HG03378 (cell line): ENCODE data around the gene SRGAP1.
"Not testable (repeated sequence)": the region's sequence is repeated elsewhere in the genome, so short reads cannot be mapped to it uniquely, and the experiment has no call there.

Experiments used
- ATAC-seq: cut with Tn5 transposase; IDR thresholded peaks from one replicate; pipeline ENCODE4 v1.9.1; 2021; ENCODE audit warnings: mild to moderate bottlenecking, moderate library complexity; ENCODE audit not compliant: unreplicated experiment

SRGAP1 gene

DNA sequence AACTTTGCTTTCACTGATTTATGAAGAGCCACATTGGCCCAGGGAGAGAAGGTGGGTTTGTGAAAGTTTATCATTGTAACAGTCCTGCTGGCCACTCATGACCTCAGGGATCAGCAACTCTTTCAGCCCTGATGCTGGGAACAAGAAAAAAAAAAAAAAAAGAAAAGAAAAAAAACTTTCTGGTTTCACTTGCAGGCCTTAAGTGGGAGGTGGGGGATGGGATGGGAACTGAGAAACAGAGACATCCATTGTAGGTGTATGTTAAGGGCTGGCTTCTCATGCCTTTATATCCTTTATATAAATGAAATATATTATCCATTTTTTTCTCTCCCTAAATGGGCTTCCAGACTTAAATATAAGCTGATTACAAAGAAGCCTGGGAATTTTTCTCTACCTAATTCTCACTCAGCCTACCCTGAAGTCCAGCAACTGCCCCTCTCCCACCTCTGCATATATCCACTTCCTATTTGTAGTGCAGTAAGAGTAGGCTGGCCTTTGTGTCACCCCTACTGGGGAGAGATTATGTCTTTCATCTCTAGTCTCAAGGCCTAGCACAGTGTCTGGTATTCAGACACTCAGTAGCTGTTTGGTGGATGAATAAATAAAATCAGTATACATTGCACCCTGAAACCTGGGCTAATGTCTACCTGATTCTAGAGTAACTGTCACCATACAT, 190.5 kb downstream of the SRGAP1 start:
- ATAC-seq: no peak

DNA sequence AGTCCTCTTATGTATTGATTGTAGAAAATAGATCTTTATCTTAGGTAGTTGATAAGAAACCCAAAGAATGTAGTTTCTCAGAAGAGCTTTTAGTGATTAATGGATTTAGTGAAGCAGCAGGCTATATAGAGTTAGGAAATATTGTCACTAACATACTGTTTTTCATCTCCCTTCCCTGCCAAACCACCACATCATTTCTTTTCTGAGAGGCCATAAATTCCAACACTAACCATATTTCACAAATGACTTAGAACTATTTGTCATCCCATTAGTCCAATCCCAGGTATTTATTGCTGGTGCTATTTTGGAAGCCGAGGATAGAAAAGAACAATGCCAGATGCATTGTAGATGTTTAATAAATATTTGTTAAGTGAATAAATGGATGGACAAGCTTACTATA, 191.9 kb downstream of the SRGAP1 start:
- no peak for ATAC-seq

DNA sequence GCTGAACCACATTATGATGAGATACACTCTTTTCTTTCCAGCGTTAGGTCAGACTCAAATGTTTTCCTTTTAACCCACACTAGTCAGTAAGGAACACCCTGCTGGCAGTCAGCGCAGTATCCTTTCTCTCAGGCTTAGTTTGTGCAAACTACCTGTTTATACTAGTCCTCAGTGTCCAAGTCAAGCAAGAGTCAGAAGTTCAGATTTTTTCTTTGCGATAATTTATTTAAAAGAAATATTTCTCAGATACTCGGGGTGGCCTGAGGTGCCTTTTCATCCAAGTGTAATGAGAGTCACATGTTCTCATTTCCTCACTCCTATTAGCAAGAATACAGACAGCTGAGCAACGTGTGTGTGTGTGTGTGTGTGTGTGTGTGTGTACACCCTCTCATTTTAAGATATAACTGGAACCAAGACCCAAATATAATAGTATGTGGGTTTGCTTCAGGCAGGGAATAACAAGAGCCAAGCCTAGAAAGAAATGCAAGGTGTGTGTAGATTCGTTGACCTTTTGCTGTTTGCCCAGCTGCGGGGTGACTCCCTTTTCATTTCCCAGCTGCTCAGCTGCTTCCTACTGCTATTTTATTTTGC, 194.9 kb downstream of the SRGAP1 start:
- ATAC-seq: no peak

DNA sequence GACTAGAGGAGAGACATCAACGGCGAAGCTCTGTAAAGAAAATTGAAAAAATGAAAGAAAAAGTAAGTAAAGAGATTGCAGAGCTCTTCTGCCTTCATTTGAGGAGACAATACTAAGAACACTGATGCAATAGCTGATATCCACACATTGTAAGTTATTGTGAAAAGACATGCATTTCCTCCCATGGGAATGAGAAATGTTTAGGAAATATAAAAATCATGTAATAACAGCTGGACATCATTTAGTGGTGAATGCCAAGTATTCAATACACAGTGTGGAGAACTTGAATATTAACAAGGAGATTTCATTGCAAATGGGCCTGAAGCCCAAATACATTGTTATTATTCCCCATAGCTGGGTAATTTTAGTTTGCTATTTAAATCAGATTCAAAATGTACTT, 198.4 kb downstream of the SRGAP1 start:
- ATAC-seq: no peak

DNA sequence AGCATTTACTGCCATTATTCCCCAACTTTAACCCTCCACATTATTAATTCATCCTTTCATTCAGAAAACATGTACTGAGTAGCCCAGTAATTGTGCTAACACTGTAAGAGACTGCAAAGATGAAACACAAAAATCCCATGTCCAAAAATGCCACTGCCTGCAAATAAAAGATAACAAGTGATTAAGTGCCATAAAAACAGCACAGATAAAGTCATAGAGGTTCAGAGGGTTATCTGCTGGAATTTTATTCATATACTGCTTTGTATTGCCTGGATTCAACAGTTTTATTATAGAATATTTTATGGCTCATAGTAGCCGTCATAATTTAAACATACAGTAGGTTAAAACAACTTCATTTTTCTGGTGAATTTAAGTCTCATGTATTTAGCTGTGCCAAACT, 199.7 kb downstream of the SRGAP1 start:
- ATAC-seq: no peak

DNA sequence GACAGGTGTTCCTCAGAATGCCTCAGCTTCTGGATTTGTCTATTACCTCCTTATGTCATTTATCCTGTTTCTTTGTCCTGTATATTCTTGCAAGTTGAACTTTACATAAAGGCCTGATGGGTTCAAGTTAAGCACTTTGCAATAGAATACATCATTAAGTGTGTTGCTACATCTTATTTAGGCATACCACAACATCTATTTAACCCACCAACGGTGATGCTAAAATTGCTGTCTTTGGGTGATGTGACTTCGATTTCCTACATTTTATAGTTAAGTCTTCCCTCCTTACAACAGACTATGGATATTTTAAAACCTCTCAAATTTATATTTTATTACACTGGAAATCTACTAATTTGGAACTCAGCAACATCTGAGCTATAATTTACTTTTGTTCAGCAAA, 206.6 kb downstream of the SRGAP1 start:
- no peak for ATAC-seq

DNA sequence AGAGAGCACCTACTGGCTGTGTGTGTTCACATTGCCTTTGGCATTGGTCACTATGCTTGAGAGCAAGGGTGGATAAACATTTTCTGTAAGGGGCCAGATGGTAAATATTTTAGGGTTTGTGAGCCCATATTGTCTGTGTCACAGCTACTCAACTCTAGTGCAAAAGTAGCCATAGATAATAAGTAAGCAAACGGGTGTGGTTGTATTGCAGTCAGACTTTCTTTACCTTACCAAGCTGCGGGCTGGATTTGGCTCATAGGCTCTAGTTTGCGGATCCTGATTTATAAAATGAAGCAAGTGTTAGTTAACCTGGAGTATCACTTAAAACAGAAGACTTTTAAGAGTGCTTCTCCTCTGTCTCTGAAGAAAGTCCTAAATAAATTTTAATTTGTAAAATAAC, 208.6 kb downstream of the SRGAP1 start:
- no peak for ATAC-seq

DNA sequence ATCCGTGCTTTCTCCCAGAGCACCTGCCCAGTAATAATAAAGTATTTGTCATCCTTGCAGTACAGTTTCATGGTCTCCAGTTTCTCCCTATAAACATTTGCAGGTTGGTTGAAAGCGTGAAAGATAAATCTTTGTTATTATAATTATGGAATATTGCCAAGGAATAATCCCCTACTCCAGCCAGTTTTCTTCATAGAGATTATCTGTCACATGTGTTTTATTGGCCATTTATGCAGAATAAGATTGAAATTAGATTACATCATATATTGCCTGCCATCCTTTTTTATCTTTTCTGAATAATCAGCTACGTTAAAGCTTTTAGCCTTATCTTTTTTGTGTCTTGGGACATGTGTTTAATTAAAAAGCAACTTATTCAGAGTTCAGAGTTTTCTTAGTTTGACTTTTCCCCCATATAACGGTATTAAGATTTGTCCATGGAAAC, 209.6 kb downstream of the SRGAP1 start:
- ATAC-seq: no peak

DNA sequence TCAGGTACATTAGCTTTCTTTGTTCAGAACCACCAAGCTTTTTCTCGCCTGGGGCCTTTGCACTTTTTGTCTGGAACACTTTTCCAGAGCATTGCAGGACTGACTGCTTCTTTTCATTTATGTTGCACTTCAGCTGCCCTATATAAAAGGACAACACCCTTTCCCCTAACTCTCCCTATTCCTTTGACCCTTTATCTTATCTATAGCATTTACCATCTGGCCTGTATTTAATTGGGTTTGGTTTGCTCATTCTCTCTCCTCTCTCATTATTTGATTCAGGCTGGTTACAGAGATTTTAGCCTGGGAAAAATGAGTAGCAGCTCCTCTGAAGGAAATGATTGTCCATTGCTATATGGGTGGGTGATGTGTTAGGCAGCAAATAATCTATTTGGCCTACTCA, 212.2 kb downstream of the SRGAP1 start:
- ATAC-seq: no peak

DNA sequence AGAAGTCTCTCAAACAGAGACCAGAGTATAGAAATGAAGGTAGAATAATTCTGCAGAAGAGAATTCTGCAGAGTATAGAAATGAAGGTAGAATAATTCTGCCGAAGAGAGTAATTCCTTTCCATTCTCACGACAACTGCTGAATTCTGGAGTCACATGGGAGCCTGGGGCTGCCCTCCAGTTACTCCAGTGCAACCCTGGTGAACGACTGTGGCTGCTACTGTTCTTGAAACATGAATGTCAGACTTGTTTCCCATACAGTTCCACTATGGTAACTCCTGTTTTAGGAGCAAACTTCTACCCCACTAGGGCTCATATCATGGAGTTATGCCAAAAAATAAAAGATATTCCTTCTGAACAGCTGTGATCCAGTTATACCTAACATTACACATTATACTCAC, 213.2 kb downstream of the SRGAP1 start:
- no peak for ATAC-seq

DNA sequence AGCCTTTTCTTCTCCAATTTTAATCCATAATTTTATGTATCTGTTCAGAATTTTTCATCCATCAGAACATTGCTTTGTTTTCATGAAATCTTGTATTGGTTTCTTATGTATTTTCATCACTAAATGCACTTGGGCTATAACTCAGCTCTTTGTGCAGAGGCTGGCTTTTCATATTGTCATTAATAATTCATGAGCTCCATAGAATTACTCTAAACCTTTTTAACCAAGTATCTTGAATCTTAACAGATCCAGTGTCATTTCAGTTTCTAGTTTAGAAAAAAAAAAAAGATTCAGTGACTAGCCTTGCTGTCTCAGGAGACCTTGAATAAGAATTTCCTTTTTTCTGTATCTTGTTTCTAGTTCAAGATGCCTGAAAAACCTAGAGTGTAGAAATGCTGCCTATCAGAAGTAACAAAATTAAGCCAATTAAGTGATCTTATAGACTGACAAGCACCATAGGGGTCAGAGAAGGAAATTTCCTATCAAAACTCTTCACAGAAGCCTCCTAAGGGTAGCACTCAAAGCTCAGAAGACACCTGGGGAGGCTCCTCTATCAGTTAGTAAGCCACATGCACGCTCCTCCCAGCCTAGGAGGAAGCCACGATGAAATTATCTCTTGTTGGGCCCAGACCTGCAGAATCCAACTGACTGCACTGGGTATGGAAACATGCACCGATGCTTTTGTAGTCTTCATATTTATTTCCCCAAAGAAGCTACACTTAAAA, 214.2 kb downstream of the SRGAP1 start:
- ATAC-seq: no peak

DNA sequence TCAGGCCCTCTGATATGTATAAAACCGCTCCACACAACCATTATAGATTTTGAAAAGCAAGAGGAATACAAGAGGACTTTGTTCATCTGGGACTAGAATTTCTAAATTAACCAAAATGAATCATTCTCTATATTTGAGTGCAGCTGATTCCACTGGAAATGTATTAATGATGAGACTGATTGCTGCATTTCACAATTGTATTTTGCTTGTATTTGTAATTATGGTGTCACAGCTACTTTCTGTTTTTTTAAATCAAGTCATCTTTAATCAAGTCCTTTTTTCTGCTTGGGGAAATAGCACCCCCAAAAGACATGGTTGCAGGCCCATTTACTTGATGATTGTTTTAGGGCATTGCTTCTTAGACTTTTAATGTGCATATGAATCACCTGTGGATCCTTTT, 215.2 kb downstream of the SRGAP1 start:
- no peak for ATAC-seq

DNA sequence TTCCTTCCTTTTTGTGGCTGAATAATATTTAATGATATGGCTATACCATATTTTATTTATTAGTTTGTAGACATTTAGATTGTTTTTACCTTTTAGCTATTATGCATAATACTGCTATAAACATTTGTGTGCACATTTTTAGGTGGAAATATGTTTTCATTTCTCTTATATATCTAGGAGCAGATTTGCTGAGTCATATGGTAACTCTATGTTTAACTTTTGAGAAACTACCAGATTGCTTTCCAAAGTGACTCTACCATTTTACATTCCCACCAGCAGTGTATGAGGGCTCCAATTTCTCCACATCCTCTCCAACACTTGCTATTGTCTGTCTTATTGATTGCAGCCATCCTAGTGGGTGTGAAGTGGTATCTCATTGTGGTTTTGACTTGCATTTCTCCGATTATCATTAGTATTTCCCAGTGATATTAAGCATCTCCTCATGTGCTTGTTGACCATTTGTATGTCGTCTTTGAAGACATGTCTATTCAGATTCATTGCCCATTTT, 217.4 kb downstream of the SRGAP1 start:
- ATAC-seq: no peak

DNA sequence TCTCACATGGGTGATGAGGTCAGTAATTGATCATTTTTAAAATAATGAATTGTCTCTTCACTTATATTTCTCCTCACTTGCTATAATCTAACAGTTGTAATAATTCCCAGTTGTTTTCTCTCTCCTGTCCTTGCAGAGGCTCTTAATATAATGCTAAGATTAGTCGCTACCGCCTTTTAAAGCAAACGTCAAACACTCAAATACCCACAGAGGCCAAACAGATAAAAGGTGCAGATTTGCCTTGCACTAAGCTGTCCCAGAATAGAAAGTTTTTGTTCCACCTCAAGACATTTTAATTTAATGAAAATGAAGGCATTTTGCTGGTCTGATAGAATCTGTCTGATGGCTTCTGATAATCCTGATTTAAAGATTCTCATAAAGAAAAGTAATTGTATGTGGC, 218.6 kb downstream of the SRGAP1 start:
- no peak for ATAC-seq

DNA sequence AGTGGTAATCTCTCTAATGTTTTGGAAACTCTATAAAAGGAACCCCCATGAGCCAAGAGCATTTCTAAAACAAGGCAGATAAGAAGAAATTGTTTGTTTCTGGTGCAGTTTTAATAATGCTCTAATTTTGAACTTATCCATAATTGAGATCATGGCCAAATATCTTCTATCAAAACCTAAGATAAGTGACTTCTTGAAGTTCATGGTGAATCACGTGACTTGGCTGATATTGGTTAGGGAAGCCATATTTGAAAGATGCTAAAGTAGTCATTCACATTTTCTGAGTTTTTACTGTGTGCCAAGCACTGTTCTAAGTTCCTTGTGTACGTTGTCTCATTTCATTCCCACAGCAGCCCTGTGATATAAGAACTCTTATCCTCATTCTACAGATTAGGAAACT, 219.7 kb downstream of the SRGAP1 start:
- no peak for ATAC-seq

DNA sequence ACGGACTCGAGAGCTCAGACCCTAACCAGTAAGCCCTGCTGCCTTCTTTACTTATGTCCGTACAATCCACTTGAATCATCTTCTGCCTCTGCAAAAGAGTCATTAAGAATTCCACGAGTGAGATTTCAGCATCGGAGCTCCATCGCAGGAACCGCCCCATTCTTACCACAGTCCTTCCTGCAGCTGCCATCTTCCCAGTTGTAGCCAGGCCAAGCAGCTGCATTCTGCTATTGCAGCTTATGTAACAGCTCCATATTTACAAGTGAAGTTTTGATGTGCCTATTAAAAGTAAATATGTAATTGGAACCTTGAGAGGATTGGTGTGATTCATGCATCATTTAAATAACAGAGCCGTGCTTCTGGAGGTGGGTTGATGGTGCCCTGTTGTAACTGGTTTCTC, 220.2 kb downstream of the SRGAP1 start:
- no peak for ATAC-seq

DNA sequence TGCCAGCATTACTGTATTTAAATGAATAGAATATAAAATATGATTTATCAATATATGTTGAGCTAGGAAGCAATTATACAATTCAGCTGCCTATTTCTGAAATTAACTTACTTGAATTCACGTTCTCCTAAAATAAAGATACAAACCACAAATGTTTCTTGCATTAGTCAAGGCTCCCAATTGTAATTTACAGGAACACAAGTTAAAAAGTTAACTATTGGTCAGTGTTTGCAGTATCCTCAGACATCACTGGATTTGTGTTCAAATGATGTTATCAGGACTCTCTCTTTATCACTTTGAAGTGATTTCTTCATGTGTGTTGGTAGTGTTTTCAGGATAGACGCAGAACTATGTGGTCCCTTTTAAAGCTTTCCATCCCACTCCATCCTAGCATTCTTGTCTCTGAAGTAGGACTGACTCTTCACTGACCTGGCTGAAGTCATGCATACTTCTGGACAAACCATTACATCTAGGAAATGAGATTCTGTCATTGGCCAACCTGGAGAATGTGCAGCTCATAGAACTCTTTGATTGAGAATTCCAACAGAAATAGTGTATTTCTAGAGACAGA, 221.5 kb downstream of the SRGAP1 start:
- ATAC-seq: no peak

DNA sequence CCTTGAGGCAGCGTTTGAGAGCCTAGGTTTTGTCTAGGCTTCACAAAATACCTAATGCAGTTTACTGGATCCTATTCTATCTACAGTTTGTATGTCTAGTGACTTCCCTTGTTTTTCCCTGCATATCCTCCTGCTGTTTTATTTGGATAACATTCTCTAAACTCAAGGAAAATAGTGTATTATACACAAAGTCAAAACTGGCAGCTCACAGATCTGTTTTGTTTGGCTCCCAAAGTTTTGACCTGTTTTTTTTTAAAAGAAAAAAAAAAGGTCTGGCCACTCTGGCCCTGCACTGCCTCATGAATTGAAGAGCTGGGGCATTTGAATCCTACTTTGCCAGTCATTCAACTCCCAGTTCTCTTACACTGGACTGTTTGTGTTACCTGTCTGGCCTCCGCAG, 222.3 kb downstream of the SRGAP1 start:
- ATAC-seq: no peak

DNA sequence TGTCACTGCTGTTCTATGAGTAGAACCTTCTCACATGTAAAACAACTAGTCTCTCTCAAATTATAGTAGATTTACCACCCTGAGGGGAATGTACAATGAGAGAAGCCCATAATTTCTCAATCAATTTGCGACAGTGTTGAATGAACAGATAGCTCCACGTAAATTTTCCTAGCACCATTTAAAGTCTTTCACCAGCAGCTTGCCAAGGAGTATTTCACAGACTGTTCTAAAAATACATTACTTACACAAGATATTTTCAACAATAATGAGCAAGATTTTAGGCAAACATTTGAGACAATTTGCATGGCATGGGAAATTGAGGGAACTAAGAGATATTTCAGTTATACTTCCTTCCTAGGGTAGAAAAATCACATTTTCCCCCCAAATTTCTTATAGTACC, 226.0 kb downstream of the SRGAP1 start:
- ATAC-seq: no peak

DNA sequence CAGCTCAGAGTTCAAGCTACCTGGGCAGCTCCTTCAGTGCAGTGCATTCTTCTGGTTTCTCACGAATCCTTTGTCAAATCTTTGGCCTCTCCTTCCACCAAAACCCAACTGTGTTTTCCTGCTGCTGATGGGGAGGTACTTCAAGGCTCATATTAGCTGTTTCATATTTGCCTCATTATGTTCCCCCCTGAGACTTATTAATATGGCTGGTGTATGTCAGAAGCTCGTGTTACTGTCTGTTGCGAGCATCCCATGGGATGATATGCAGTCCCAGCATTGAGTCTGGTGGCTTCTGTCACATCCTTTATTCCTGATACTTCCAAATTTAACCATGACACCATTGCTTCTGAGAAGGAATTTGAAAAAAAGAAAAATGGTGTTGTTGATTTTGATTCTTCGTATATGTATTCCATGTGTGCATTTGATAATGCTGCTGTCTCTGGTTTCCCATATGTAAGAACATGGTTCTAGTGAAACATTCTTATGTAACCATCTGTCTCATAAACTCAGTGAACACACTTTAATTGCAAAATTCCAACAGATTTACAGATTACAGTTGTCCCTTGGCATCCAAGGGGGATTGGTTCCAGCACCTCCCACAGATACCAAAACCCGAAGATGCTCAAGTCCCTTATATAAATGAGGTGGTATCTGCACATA, 228.5 kb downstream of the SRGAP1 start:
- ATAC-seq: no peak

DNA sequence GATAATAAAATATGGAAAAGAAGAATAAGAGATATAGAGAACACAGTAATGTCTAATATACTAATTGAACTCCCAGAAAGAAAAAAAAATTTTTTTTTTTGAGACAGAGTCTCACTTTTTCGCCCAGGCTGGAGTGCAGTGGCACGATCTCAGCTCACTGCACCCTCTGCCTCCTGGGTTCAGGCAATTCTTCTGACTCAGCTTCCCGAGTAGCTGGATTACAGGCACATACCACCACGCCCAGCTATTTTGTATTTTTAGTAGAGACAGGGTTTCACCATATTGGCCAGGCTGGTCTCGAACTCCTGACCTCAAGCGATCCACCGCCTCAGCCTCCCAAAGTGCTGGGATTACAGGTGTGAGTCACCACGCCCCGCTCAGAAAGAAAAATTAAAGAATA, 232.1 kb downstream of the SRGAP1 start:
- not testable (repeated sequence) for ATAC-seq
